H1 (cell line): ENCODE measurements around the gene ARID1B. TPM values are rescaled to one million over a fixed set of nuclear protein-coding genes. Genes with fewer than 3 reads are reported as not detected.

Source experiments
- CTCF ChIA-PET: fragments of 300-600 bp; sonication (Branson Sonifier 250); formaldehyde crosslinking; loops from one replicate; lab custom pipeline; 2021; ENCODE audit not compliant: partially characterized antibody; lab: Charles Lee
- POLR2A ChIA-PET: fragments of 300-600 bp; sonication (Branson Sonifier 250); formaldehyde crosslinking; loops from one replicate; lab custom pipeline; 2021; ENCODE audit warnings: inconsistent platforms; ENCODE audit not compliant: partially characterized antibody; lab: Charles Lee
- DNase-seq, 2 experiments: peaks; one replicate each; pipeline versions ENCODE4 v3.0.0 to v3.0.0-alpha.2; 2010 to 2022; ENCODE audit warnings: low spot score in 2 of 2, low read depth in 1 of 2, mixed read lengths in 1 of 2
- FAIRE-seq: peaks from 2 replicates; lab custom pipeline; 2011; peaks lifted over from hg19 to GRCh38; lab: Jason Lieb, UNC
- H2AFZ ChIP-seq: 2 replicates; pipeline ENCODE4 v1.8.1; 2012; ENCODE audit warnings: low read length, inconsistent platforms
- H2AK5ac ChIP-seq: 2 replicates; pipeline ENCODE4 v1.6.1; 2013; ENCODE audit warnings: low read depth, low read length
- H2BK120ac ChIP-seq: replicated peaks from 2 replicates; pipeline ENCODE3; 2013; ENCODE audit warnings: low read depth, low read length, inconsistent platforms
- H2BK12ac ChIP-seq: 2 replicates; pipeline ENCODE4 v1.6.1; 2013; ENCODE audit warnings: low read depth, low read length
- H2BK15ac ChIP-seq: 2 replicates; pipeline ENCODE4 v1.6.1; 2013; ENCODE audit warnings: low read length
- H2BK20ac ChIP-seq: 2 replicates; pipeline ENCODE4 v1.6.1; 2013; ENCODE audit warnings: low read length
- H2BK5ac ChIP-seq: 2 replicates; pipeline ENCODE4 v1.6.1; 2013; ENCODE audit warnings: low read depth, low read length
- H3K14ac ChIP-seq: 2 replicates; pipeline ENCODE4 v1.6.1; 2013; ENCODE audit warnings: inconsistent platforms; ENCODE audit not compliant: insufficient read length
- H3K18ac ChIP-seq: 2 replicates; pipeline ENCODE4 v1.6.1; 2013; ENCODE audit warnings: low read length; ENCODE audit errors: extremely low read depth
- H3K23ac ChIP-seq: 2 replicates; pipeline ENCODE4 v1.6.1; 2013; ENCODE audit warnings: inconsistent platforms; ENCODE audit not compliant: insufficient read length
- H3K23me2 ChIP-seq: 2 replicates; pipeline ENCODE4 v1.6.1; 2013; ENCODE audit warnings: low read depth, low read length
- H3K27ac ChIP-seq: 2 replicates; pipeline ENCODE4 v1.6.1; 2011; ENCODE audit warnings: low read depth, low read length, inconsistent platforms
- H3K27me3 ChIP-seq, 4 experiments: replicated peaks in 1 of 4; 1 replicate in 1 of 4; 2 replicates in 3 of 4; pipeline versions ENCODE4 v1.6.1 to v1.8.1; 2011 to 2013; ENCODE audit warnings: low read length in 3 of 4, mild to moderate bottlenecking in 3 of 4, inconsistent platforms in 2 of 4, mixed read lengths in 2 of 4, moderate library complexity in 1 of 4; ENCODE audit not compliant: control insufficient read depth in 3 of 4, insufficient read depth in 3 of 4; ENCODE audit errors: extremely low read depth in 1 of 4
- H3K36me3 ChIP-seq, 4 experiments: 2 replicates each; pipeline versions ENCODE4 v1.6.1 to v1.8.1; 2011 to 2013; ENCODE audit warnings: mild to moderate bottlenecking in 4 of 4, low read length in 3 of 4, moderate library complexity in 2 of 4, control low read depth in 1 of 4, inconsistent platforms in 1 of 4; ENCODE audit not compliant: insufficient read depth in 4 of 4, control insufficient read depth in 2 of 4
- H3K4ac ChIP-seq: replicated peaks from 2 replicates; pipeline ENCODE3; 2013; ENCODE audit warnings: low read length, low read depth, mixed read lengths, inconsistent platforms; ENCODE audit not compliant: insufficient read length
- H3K4me1 ChIP-seq, 4 experiments: replicated peaks in 1 of 4; 1 replicate in 1 of 4; 2 replicates in 3 of 4; pipeline versions ENCODE4 v1.6.1 to v1.8.1; 2011 to 2013; ENCODE audit warnings: low read length in 3 of 4, inconsistent platforms in 2 of 4, mixed read lengths in 1 of 4; ENCODE audit not compliant: insufficient read depth in 4 of 4, control insufficient read depth in 3 of 4
- H3K4me2 ChIP-seq, 2 experiments: 2 replicates each; pipeline versions ENCODE4 v1.6.1 to v1.8.1; 2011 to 2013; ENCODE audit warnings: low read depth in 2 of 2, low read length in 2 of 2, control low read depth in 1 of 2, inconsistent platforms in 1 of 2, mild to moderate bottlenecking in 1 of 2; ENCODE audit not compliant: insufficient read depth in 1 of 2
- H3K4me3 ChIP-seq, 4 experiments: fragments of 200-600, 300-600 bp in 1 of 4; sonication (generic), shearing (Covaris generic), sonication (Bioruptor Twin) in 1 of 4; 2 replicates each; pipeline versions ENCODE4 v1.5.1 to v1.8.1; 2011 to 2016; ENCODE audit warnings: low read length in 4 of 4, low read depth in 3 of 4, control low read depth in 2 of 4, inconsistent platforms in 2 of 4, mild to moderate bottlenecking in 2 of 4, mixed read lengths in 1 of 4, moderate library complexity in 1 of 4; ENCODE audit not compliant: insufficient read depth in 2 of 4; ENCODE audit errors: extremely low read depth in 1 of 4
- H3K56ac ChIP-seq: replicated peaks from 2 replicates; pipeline ENCODE3; 2013; ENCODE audit warnings: low read depth, mild to moderate bottlenecking, mixed read lengths, low read length, inconsistent platforms; ENCODE audit not compliant: insufficient read length
- H3K79me1 ChIP-seq: 2 replicates; pipeline ENCODE4 v1.6.1; 2013; ENCODE audit warnings: low read depth, low read length, control low read depth
- H3K79me2 ChIP-seq, 2 experiments: 2 replicates each; pipeline versions ENCODE4 v1.6.1 to v1.8.1; 2012 to 2013; ENCODE audit warnings: low read length in 2 of 2, mild to moderate bottlenecking in 2 of 2, inconsistent platforms in 1 of 2; ENCODE audit not compliant: insufficient read depth in 2 of 2, control insufficient read depth in 1 of 2
- H3K9ac ChIP-seq, 4 experiments: replicated peaks in 1 of 4; 1 replicate in 1 of 4; 2 replicates in 3 of 4; pipeline versions ENCODE4 v1.6.1 to v1.8.1; 2011 to 2013; ENCODE audit warnings: low read depth in 3 of 4, low read length in 3 of 4, control low read depth in 2 of 4, mild to moderate bottlenecking in 2 of 4, moderate library complexity in 2 of 4, inconsistent platforms in 1 of 4; ENCODE audit errors: extremely low read depth in 1 of 4
- H3K9me3 ChIP-seq, 2 experiments: 2 replicates each; pipeline versions ENCODE4 v1.6.1 to v1.8.1; 2012 to 2013; ENCODE audit warnings: mild to moderate bottlenecking in 2 of 2, moderate library complexity in 2 of 2, control low read depth in 1 of 2, inconsistent platforms in 1 of 2, low read depth in 1 of 2, low read length in 1 of 2, mixed read lengths in 1 of 2; ENCODE audit not compliant: insufficient read depth in 2 of 2
- H4K20me1 ChIP-seq, 2 experiments: replicated peaks in 1 of 2; 2 replicates each; pipeline versions ENCODE3 to v1.8.1; 2011 to 2013; ENCODE audit warnings: inconsistent platforms in 2 of 2, low read length in 2 of 2, mild to moderate bottlenecking in 1 of 2; ENCODE audit not compliant: insufficient read depth in 2 of 2, control insufficient read depth in 1 of 2
- H4K5ac ChIP-seq: 2 replicates; pipeline ENCODE4 v1.6.1; 2013; ENCODE audit warnings: low read length, low read depth, mixed read lengths, inconsistent platforms; ENCODE audit not compliant: insufficient read length
- H4K8ac ChIP-seq: 2 replicates; pipeline ENCODE4 v1.8.0; 2013; ENCODE audit warnings: mild to moderate bottlenecking, moderate library complexity, low read length, inconsistent platforms; ENCODE audit not compliant: insufficient read depth; ENCODE audit errors: extremely low read depth
- H4K91ac ChIP-seq: replicated peaks from 2 replicates; pipeline ENCODE3; 2013; ENCODE audit warnings: low read length, mixed read lengths, inconsistent platforms; ENCODE audit not compliant: insufficient read length
- ATF3 ChIP-seq: IDR thresholded peaks from 2 replicates; pipeline ENCODE4 v1.6.1; 2011; ENCODE audit warnings: low read depth, mild to moderate bottlenecking, low read length; ENCODE audit not compliant: insufficient read depth
- BCL11A ChIP-seq, 2 experiments: IDR thresholded peaks; one replicate each; pipeline ENCODE4 v1.6.1; 2011; ENCODE audit warnings: low read depth in 2 of 2, low read length in 2 of 2, mild to moderate bottlenecking in 2 of 2
- CHD2 ChIP-seq: IDR thresholded peaks from 2 replicates; pipeline ENCODE4 v1.6.1; 2012; ENCODE audit warnings: low read length, improper control_type of control experiment
- CREB1 ChIP-seq: IDR thresholded peaks from 2 replicates; pipeline ENCODE4 v1.6.1; 2012; ENCODE audit warnings: inconsistent platforms
- E2F6 ChIP-seq: IDR thresholded peaks from 2 replicates; pipeline ENCODE4 v1.6.1; 2012; ENCODE audit warnings: inconsistent platforms
- GTF2F1 ChIP-seq: IDR thresholded peaks from 2 replicates; pipeline ENCODE4 v1.6.1; 2012; ENCODE audit warnings: low read depth, low read length, improper control_type of control experiment, borderline replicate concordance
- RBBP5 ChIP-seq: IDR thresholded peaks from 2 replicates; pipeline ENCODE4 v1.7.1; 2012; ENCODE audit warnings: low read depth, mild to moderate bottlenecking, inconsistent platforms, low read length, moderate library complexity, borderline replicate concordance
- SIN3A ChIP-seq, 2 experiments: IDR thresholded peaks in 1 of 2; conservative IDR thresholded peaks in 1 of 2; 2 replicates each; pipeline ENCODE4 v1.6.1; 2011 to 2012; ENCODE audit warnings: low read length in 2 of 2, improper control_type of control experiment in 1 of 2, low read depth in 1 of 2, mild to moderate bottlenecking in 1 of 2
- SP1 ChIP-seq: IDR thresholded peaks from 2 replicates; pipeline ENCODE4 v1.6.1; 2011; ENCODE audit warnings: low read depth, low read length
- WGBS, 2 experiments: shearing (Covaris generic) in 1 of 2; methylation state at CpG; one replicate each; pipeline versions ENCODE4 v1.1.6 to v1.1.7; 2013 to 2015; ENCODE audit warnings: low lambda C conversion rate in 2 of 2, mixed read lengths in 2 of 2, inconsistent platforms in 1 of 2, low coverage in 1 of 2, missing lambda C conversion rate in 1 of 2; ENCODE audit not compliant: insufficient replicate concordance in 2 of 2, insufficient coverage in 1 of 2, insufficient read length in 1 of 2; ENCODE audit errors: extremely low coverage in 1 of 2, missing lambda C conversion rate in 1 of 2; 5-methylcytosine and 5-hydroxymethylcytosine counted together
- polyA plus RNA-seq, 7 experiments: library from polyadenylated mRNA; depleted of rRNA in 3 of 7; stranded (reverse) in 5 of 7; unstranded in 2 of 7; fragments of >200 nt in 5 of 7; fragments of 200-250 nt in 2 of 7; gene quantifications; 1 replicate in 5 of 7; 2 replicates in 1 of 7; 4 replicates in 1 of 7; pipeline versions ENCODE4 v1.2.1 to v1.2.3, GENCODE V29; 2011 to 2013; ENCODE audit warnings: missing spikeins in 2 of 7, mixed read lengths in 2 of 7
- total RNA-seq: library from RNA; stranded (reverse); fragmentation: NEBNext Ultra II Directional; extraction: Animal tissue kit (Norgen Biotek cat#: 25700); gene quantifications from 2 replicates; pipeline ENCODE4 v1.2.1, GENCODE V29; 2021

The ARID1B gene
- total and polyA plus RNA-seq, 2 of the 8 experiments (the other 6 are each of a cell fraction or from before 2014, with no cell fraction given), result 24.3 to 70.3 TPM

GRCh38 chr6:157222201-157222981 lies 445.2 kb downstream of the ARID1B start:
- Histone ChIP-seq H3K56ac (no peak overlapping the region), H3K4me2 (no peak overlapping the region), H3K27ac (no peak overlapping the region), H3K4ac (no peak overlapping the region), H2BK5ac (no peak overlapping the region), H3K27me3 (peaks cover 0 to 2% (median 0%) of the 10 kb centered on the region in 4 experiments; a peak in 1 of 7 replicates), H2AFZ (no peak overlapping the region), H3K9ac (no peak overlapping the region), H3K79me2 (no peaks in the 10 kb centered on the region), H3K4me1 (peaks cover 0 to 13% (median 0%) of the 10 kb centered on the region in 4 experiments; a peak in 1 of 7 replicates), H2BK12ac (peak overlapping the region; percentile 100; the same call in 1 of the 2 replicates), H4K91ac (no peak overlapping the region), H4K8ac (no peak overlapping the region; the same call in 1 of the 2 replicates), H3K23me2 (peaks cover 3% of the 10 kb centered on the region; the same call in 1 of the 2 replicates), H2AK5ac (no peak overlapping the region), H2BK120ac (no peak overlapping the region), H2BK20ac (no peak overlapping the region), H2BK15ac (peak overlapping the region; percentile 46; the same call in 1 of the 2 replicates), H4K5ac (no peak overlapping the region), H3K18ac (no peak overlapping the region), H3K9me3 (no peaks in the 10 kb centered on the region), H3K14ac (no peak overlapping the region), H4K20me1 (peaks cover 0 to 3% of the 10 kb centered on the region in 2 experiments), H3K79me1 (no peaks in the 10 kb centered on the region), H3K4me3 (no peak overlapping the region), H3K36me3 (no peaks in the 10 kb centered on the region), H3K23ac (no peak overlapping the region)
- DNase-seq, result peak in 1 of 2 experiments; percentile 36
- no peak for FAIRE-seq
- WGBS, 2 experiments, result 89% methylated on average over 16 of the region's 17 CpGs; no CpG with 5 or more reads in 1 of the 2 experiments
- CTCF ChIA-PET, result interaction anchor here (0.8 to 2.3 kb wide), 5 partner anchors 11 to 58 kb away, joined by 3 to 7 read pairs (median 3); no protein-coding TSS in a partner anchor
- POLR2A ChIA-PET, result interaction anchor here (1.2 kb wide), 1 partner anchor 10 kb away, joined by 3 read pairs; no protein-coding TSS in a partner anchor
- TF ChIP-seq RBBP5 (no peak), CREB1 (no peak), ATF3 (no peak), GTF2F1 (no peak), BCL11A (IDR thresholded peaks at IDR 0.05; ENCODE audit: low read depth in 2 of 2, low read length in 2 of 2) (no peak), SP1 (no peak), E2F6 (no peak), CHD2 (no peak), SIN3A (conservative IDR thresholded peaks at IDR 0.05 in 1 of 2, IDR thresholded peaks at IDR 0.05 in 1 of 2; ENCODE audit: low read depth in 1 of 2, low read length in 2 of 2) (no peak)
